ENCODE measurements around the gene GABARAP. TPM values are rescaled to one million over a fixed set of nuclear protein-coding genes. Genes with fewer than 3 reads are reported as not detected.
A peak's percentile ranks its signal among the peaks of the same experiment; 100 is the strongest.

GABARAP gene
- total and polyA plus RNA-seq, 2 of the 8 experiments (the other 6 are each of a cell fraction or from before 2014, with no cell fraction given) = 252 to 581 TPM

GRCh38 chr17:7260651-7261378 lies 18.6 kb upstream of the GABARAP start (continued):
- peak; percentile 54; the same call in 1 of the 2 replicates for TF ChIP-seq SP1 (IDR thresholded peaks at IDR 0.05; ENCODE audit: low read depth, low read length)
- peak; percentile 36; the same call in 1 of the 2 replicates for TF ChIP-seq RBBP5 (IDR thresholded peaks at IDR 0.05; ENCODE audit: borderline replicate concordance, low read depth, low read length)
- no peak; the same call in 1 of the 2 replicates for TF ChIP-seq E2F6 (IDR thresholded peaks at IDR 0.05)
- no peak for TF ChIP-seq SRF (IDR thresholded peaks at IDR 0.05; ENCODE audit: low read depth, low read length)
- TF ChIP-seq RNF2 (IDR thresholded peaks at IDR 0.05; ENCODE audit: borderline replicate concordance, low read depth, low read length, missing control alignments, poor library complexity, severe bottlenecking) = no peak
- TF ChIP-seq SAP30 (IDR thresholded peaks at IDR 0.05; ENCODE audit: insufficient read depth, insufficient replicate concordance, low read length) = no peak
- TF ChIP-seq TBP (IDR thresholded peaks at IDR 0.05; ENCODE audit: low read depth, low read length) = peak; percentile 83
- TF ChIP-seq BRCA1 (IDR thresholded peaks at IDR 0.05; ENCODE audit: low read depth, low read length) = no peak
- TF ChIP-seq SIRT6 (IDR thresholded peaks at IDR 0.05; ENCODE audit: low read length) = no peak
- TF ChIP-seq POLR2A (IDR thresholded peaks at IDR 0.05; ENCODE audit: control extremely low read depth in 1 of 2, low read depth in 2 of 2, low read length in 2 of 2) = peak in 1 of 2 experiments; percentile 72; a peak in 2 of 3 replicates
- TF ChIP-seq MAFK (IDR thresholded peaks at IDR 0.05; ENCODE audit: low read depth, low read length) = no peak
- no peak for TF ChIP-seq EGR1 (IDR thresholded peaks at IDR 0.05; ENCODE audit: borderline replicate concordance, low read depth, low read length)
- no peak; the same call in 1 of the 2 replicates for TF ChIP-seq YY1 (IDR thresholded peaks at IDR 0.05; ENCODE audit: low read depth, low read length)
- TF ChIP-seq SP2 (IDR thresholded peaks at IDR 0.05; ENCODE audit: low read length) = no peak
- no peak for TF ChIP-seq CEBPB (IDR thresholded peaks at IDR 0.05; ENCODE audit: low read depth, low read length)
- no peak for TF ChIP-seq HDAC6 (IDR thresholded peaks at IDR 0.05; ENCODE audit: low read depth, low read length)
- TF ChIP-seq KDM5A (IDR thresholded peaks at IDR 0.05; ENCODE audit: low read length) = no peak
- no peak for TF ChIP-seq CREB1 (IDR thresholded peaks at IDR 0.05)
- no peak for TF ChIP-seq ZNF274 (IDR thresholded peaks at IDR 0.05; ENCODE audit: borderline replicate concordance, extremely low read depth, low read length)
- TF ChIP-seq TCF12 (IDR thresholded peaks at IDR 0.05; ENCODE audit: low read depth, low read length) = no peak
- no peak for TF ChIP-seq ASH2L (IDR thresholded peaks at IDR 0.05; ENCODE audit: low read length)
- TF ChIP-seq CBX8 (IDR thresholded peaks at IDR 0.05; ENCODE audit: borderline replicate concordance, low read depth, low read length) = no peak
- peak; percentile 28; the same call in 1 of the 2 replicates for TF ChIP-seq SP4 (IDR thresholded peaks at IDR 0.05; ENCODE audit: low read length)
- TF ChIP-seq POLR2AphosphoS5 (IDR thresholded peaks at IDR 0.05; ENCODE audit: low read depth, low read length) = peak; percentile 81; the same call in 1 of the 2 replicates
- TF ChIP-seq KDM4A (IDR thresholded peaks at IDR 0.05; ENCODE audit: low read depth, low read length, severe bottlenecking) = no peak
